Lower leg skin (tissue), 3 donors: ENCODE results near the gene TRPM8.
"Not testable (repeated sequence)": the region's sequence is repeated elsewhere in the genome, so short reads cannot be mapped to it uniquely, and the experiment has no call there.

Source experiments
- POLR2A ChIP-seq, 2 donors: fragments of 450-650 bp; IDR thresholded peaks; one replicate each; pipeline ENCODE4 v1.6.1; 2016 to 2017; ENCODE audit warnings: antibody characterized with exemption in 2 of 2, mild to moderate bottlenecking in 1 of 2, moderate library complexity in 1 of 2
- TF ChIP-seq, protein P1 (sequence below), 3 donors: fragments of 450-650 bp; IDR thresholded peaks; one replicate each; pipeline ENCODE4 v1.5.1; 2016; ENCODE audit warnings: antibody characterized with exemption in 3 of 3, mild to moderate bottlenecking in 3 of 3, moderate library complexity in 2 of 3

DNA sequence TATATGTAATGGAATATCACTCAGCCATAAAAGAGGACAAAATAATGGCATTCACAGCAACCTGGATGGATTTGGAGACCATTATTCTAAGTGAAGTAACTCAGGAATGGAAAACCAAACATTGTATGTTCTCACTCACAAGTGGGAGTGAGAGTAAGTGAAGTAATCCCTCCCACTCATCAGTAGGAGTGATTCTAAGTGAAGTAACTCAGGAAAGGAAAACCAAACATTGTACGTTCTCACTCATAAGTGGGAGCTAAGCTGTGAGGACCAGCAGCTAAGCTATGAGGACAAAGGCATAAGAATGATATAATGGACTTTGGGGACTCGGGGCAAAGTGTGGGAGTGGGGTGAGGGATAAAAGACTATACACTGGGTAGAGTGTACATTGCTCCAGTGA is 20.9 kb upstream of the TRPM8 start:
- TF ChIP-seq, protein P1, sequence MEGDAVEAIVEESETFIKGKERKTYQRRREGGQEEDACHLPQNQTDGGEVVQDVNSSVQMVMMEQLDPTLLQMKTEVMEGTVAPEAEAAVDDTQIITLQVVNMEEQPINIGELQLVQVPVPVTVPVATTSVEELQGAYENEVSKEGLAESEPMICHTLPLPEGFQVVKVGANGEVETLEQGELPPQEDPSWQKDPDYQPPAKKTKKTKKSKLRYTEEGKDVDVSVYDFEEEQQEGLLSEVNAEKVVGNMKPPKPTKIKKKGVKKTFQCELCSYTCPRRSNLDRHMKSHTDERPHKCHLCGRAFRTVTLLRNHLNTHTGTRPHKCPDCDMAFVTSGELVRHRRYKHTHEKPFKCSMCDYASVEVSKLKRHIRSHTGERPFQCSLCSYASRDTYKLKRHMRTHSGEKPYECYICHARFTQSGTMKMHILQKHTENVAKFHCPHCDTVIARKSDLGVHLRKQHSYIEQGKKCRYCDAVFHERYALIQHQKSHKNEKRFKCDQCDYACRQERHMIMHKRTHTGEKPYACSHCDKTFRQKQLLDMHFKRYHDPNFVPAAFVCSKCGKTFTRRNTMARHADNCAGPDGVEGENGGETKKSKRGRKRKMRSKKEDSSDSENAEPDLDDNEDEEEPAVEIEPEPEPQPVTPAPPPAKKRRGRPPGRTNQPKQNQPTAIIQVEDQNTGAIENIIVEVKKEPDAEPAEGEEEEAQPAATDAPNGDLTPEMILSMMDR (IDR thresholded peaks at IDR 0.05) = not testable (repeated sequence)
- TF ChIP-seq POLR2A (IDR thresholded peaks at IDR 0.05) = not testable (repeated sequence)
